Measurements from ENCODE around the gene TMEM243. TPM values are rescaled to one million over a fixed set of nuclear protein-coding genes. Genes with fewer than 3 reads are reported as not detected.
A peak's percentile ranks its signal among the peaks of the same experiment; 100 is the strongest.

Gene TMEM243
- total and polyA plus RNA-seq, 10 of the 15 experiments (the other 5 are each of a cell fraction or from before 2014, with no cell fraction given): 47.8 to 170 (median 77.9) TPM

DNA sequence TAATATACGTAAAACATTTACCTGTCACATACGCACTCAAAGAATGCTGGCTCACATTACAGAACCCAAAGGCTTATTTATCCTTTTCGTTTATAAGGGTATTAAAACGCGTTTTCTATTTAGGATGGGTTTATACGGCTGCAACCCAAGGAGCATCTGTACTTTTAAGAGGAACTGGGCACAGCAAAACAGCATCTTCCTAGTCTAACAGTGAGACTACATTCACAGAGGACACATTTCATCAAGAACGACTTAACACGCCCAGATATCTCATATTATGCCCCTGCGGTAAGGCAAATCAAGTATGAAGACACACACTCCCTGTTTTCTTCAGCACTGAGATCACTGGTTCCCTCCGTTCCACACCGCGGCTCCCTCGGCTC is 67.8 kb downstream of the TMEM243 start:
- H3K36me3 ChIP-seq (ENCODE audit: control insufficient read depth in 2 of 2, insufficient read depth in 2 of 2, low read length in 1 of 2): no peaks in the 10 kb centered on the region
- intact Hi-C loops (cut with micrococcal nuclease; ENCODE audit: unreplicated experiment) (loop anchor here (1.0 to 10.0 kb wide), 5 partner anchors 68 to 1063 kb away; partner anchors contain the start of genes DBF4, SLC25A40 and TMEM243), in situ Hi-C loops (cut with MboI) (no loop called here)
- BruUV-seq (replicated peaks): TSS peak; percentile 98
- H3K9me3 ChIP-seq (replicated peaks; ENCODE audit: control insufficient read depth, insufficient read depth, low read length): no peaks in the 10 kb centered on the region
- RAD21 ChIA-PET (ENCODE audit: unreplicated experiment): interaction anchor here (1.3 to 6.0 kb wide), 5 partner anchors 10 to 240 kb away, joined by 3 to 153 read pairs (median 5); partner anchors contain the start of gene TMEM243
- FAIRE-seq: no peak
- no peaks in the 10 kb centered on the region for H3K27me3 ChIP-seq (replicated peaks in 1 of 2; ENCODE audit: control insufficient read depth in 2 of 2, insufficient read depth in 2 of 2, low read length in 1 of 2)
- SMC1A ChIA-PET (ENCODE audit: uncharacterized antibody, unreplicated experiment): interaction anchor here (1.3 to 7.7 kb wide), 4 partner anchors 9 to 68 kb away, joined by 4 to 112 read pairs (median 50); partner anchors contain the start of gene TMEM243
- TF ChIP-seq POLR2AphosphoS5 (IDR thresholded peaks at IDR 0.05; ENCODE audit: low read length) (no peak), SPI1 (IDR thresholded peaks at IDR 0.05; ENCODE audit: borderline replicate concordance, insufficient read depth, low read depth, low read length) (peak; percentile 59; the same call in 1 of the 2 replicates)
- POLR2A ChIA-PET: interaction anchor here (0.6 to 10.2 kb wide), 9 partner anchors 9 to 193 kb away, joined by 3 to 215 read pairs (median 5); partner anchors contain the start of genes CROT and TMEM243
- peak; percentile 35 for ATAC-seq
- H3K27ac ChIP-seq (ENCODE audit: control insufficient read depth, insufficient read depth): peak overlapping the region; percentile 99
- no peaks in the 10 kb centered on the region for H3K4me1 ChIP-seq (ENCODE audit: control insufficient read depth, insufficient read depth, low read length)
- H3K4me2 ChIP-seq (ENCODE audit: control insufficient read depth, insufficient read depth): peak overlapping the region; percentile 96
- H4K20me1 ChIP-seq (ENCODE audit: control insufficient read depth, insufficient read depth): no peaks in the 10 kb centered on the region
- peak overlapping the region; percentile 91 for H3K4me3 ChIP-seq
- DNase-seq (ENCODE audit: low read depth, low spot score): no peak
- CTCF ChIA-PET: interaction anchor here (1.4 to 3.1 kb wide), 2 partner anchors 61 to 224 kb away, joined by 6 to 24 read pairs; no protein-coding TSS in a partner anchor
- H2AFZ ChIP-seq (ENCODE audit: control insufficient read depth, low read depth, low read length): peak overlapping the region; percentile 100
- H3K9ac ChIP-seq (ENCODE audit: control insufficient read depth, insufficient read depth, low read length): peak overlapping the region; percentile 97
- peaks cover 51% of the 10 kb centered on the region for H3K79me2 ChIP-seq (ENCODE audit: control insufficient read depth, insufficient read depth, low read length)
- WGBS (ENCODE audit: insufficient coverage, insufficient replicate concordance, low lambda C conversion rate, missing lambda C conversion rate): 15% methylated on average over 13 of the region's 13 CpGs

DNA sequence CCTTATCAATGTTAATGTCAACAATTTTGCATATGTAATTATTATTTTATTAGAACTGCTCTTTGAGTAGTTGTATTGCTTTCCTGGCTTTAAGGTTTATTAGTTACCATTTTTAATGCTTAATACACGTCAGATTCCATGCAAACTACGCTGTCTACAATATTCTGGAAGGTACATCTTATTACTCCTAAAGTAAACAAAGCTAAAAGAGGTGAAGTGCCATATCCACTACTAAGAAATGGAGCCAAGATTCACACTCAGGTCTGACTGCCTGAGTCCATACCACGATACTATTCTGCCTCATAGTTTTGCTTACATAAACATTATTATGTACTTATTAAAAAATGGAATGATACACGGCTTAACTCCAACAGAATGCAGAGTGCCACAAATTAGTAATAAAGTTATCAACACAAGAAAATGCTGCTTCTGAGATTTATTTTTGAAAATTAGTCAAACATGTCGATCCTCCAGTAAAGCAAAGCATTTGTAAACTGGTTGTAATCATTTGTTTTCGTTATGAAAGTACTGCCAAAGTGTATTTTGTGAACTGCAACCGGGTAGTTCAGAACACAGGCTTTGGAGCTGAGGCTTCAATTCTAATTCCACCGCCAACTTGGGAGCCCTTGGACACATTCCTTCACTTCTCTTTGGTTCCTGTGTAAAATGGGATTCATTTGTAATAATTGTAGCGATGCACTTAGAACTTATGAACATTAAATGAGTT is 68.4 kb downstream of the TMEM243 start:
- in situ Hi-C loops (cut with MboI) (no loop called here), intact Hi-C loops (cut with micrococcal nuclease; ENCODE audit: unreplicated experiment) (loop anchor here (5.0 to 10.0 kb wide), 4 partner anchors 266 to 1064 kb away; partner anchors contain the start of genes DBF4 and SLC25A40)
- peak overlapping the region; percentile 99; the same call in 1 of the 2 replicates for H3K27ac ChIP-seq (ENCODE audit: control insufficient read depth, insufficient read depth)
- BruUV-seq (replicated peaks): no TSS peak
- TF ChIP-seq CBFB (IDR thresholded peaks at IDR 0.05; ENCODE audit: low read depth) (no peak), STAT3 (IDR thresholded peaks at IDR 0.05; ENCODE audit: low read depth, low read length) (no peak), YBX1 (IDR thresholded peaks at IDR 0.05) (no peak)
- TF ChIP-seq, protein P1, sequence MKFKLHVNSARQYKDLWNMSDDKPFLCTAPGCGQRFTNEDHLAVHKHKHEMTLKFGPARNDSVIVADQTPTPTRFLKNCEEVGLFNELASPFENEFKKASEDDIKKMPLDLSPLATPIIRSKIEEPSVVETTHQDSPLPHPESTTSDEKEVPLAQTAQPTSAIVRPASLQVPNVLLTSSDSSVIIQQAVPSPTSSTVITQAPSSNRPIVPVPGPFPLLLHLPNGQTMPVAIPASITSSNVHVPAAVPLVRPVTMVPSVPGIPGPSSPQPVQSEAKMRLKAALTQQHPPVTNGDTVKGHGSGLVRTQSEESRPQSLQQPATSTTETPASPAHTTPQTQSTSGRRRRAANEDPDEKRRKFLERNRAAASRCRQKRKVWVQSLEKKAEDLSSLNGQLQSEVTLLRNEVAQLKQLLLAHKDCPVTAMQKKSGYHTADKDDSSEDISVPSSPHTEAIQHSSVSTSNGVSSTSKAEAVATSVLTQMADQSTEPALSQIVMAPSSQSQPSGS (IDR thresholded peaks at IDR 0.05; ENCODE audit: low read length): 0 out of 2 replicates have a peak, but pooled peaks have one; percentile 7
- WGBS (ENCODE audit: insufficient coverage, insufficient replicate concordance, low lambda C conversion rate, missing lambda C conversion rate): 68% methylated on average over 9 of the region's 9 CpGs
- RAD21 ChIA-PET (ENCODE audit: unreplicated experiment): interaction anchor here (1.2 to 1.6 kb wide), 2 partner anchors 20 to 239 kb away, joined by 3 to 4 read pairs; no protein-coding TSS in a partner anchor
- DNase-seq (ENCODE audit: low read depth, low spot score) (no peak), ATAC-seq (no peak), FAIRE-seq (no peak)
- H3K4me2 ChIP-seq (ENCODE audit: control insufficient read depth, insufficient read depth): peak overlapping the region; percentile 96
- no peaks in the 10 kb centered on the region for H4K20me1 ChIP-seq (ENCODE audit: control insufficient read depth, insufficient read depth)
- POLR2A ChIA-PET: interaction anchor here (10.2 kb wide), 1 partner anchor 65 kb away, joined by 215 read pairs; the partner anchor contains the start of gene TMEM243
- CTCF ChIA-PET: interaction anchor here (0.8 to 1.5 kb wide), 6 partner anchors 22 to 263 kb away, joined by 3 to 9 read pairs (median 4); no protein-coding TSS in a partner anchor
- H3K9ac ChIP-seq (ENCODE audit: control insufficient read depth, insufficient read depth, low read length): peak overlapping the region; percentile 97
- no peaks in the 10 kb centered on the region for H3K4me1 ChIP-seq (ENCODE audit: control insufficient read depth, insufficient read depth, low read length)
- H3K4me3 ChIP-seq: peak overlapping the region; percentile 91
- peaks cover 46% of the 10 kb centered on the region for H3K79me2 ChIP-seq (ENCODE audit: control insufficient read depth, insufficient read depth, low read length)
- H3K27me3 ChIP-seq (replicated peaks in 1 of 2; ENCODE audit: control insufficient read depth in 2 of 2, insufficient read depth in 2 of 2, low read length in 1 of 2): no peaks in the 10 kb centered on the region
- H3K9me3 ChIP-seq (replicated peaks; ENCODE audit: control insufficient read depth, insufficient read depth, low read length): no peaks in the 10 kb centered on the region
- no peaks in the 10 kb centered on the region for H3K36me3 ChIP-seq (ENCODE audit: control insufficient read depth in 2 of 2, insufficient read depth in 2 of 2, low read length in 1 of 2)
- SMC1A ChIA-PET (ENCODE audit: uncharacterized antibody, unreplicated experiment): interaction anchor here (1.1 to 4.2 kb wide), 6 partner anchors 8 to 236 kb away, joined by 3 to 32 read pairs (median 4); no protein-coding TSS in a partner anchor
- peak overlapping the region; percentile 100 for H2AFZ ChIP-seq (ENCODE audit: control insufficient read depth, low read depth, low read length)

Measured in GM12878 (cell line).